ENCODE results near the gene CD93. TPM values are rescaled to one million over a fixed set of nuclear protein-coding genes. Genes with fewer than 3 reads are reported as not detected.

Gene CD93
- total RNA-seq, 1 donor from 2014 or later, result 3.4 TPM

DNA sequence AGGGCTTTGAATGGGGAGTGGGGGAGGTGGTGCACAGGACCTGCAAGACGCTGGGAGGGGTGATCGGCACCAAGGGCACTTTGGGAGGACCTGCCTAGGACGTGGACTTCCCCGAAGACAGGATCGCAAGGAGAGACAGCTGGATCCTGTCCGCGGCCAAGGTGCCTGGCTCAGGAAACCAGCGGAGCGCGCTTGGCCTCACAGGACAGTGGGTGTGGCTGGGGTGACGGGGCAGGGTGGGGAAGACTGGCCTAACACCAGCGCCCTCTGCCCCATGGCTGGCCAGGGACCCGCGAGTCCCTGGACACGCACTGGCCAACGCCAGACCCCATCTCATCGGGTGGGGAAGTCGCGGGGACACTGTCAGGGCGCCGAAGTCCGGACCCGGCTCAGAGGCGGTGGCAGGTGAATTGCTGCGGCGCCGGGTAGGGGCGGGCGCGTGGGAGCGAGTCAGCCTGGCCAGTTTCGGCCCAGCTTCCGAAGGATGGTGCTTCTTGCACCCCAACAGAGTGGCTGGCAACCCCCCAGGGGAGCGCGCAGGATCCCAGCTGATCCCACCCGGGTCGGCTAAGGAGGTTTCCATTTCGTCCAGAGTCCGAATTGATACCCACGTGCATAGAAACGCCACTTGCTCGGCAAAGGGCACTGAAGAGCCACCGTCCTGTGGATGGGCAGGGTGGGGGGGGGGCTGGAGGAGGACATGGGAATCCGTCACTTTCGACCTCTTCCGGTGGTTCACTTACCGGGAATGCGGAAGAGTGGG is 35.9 kb downstream of the CD93 start:
- Mint-ChIP-seq H3K27ac (ENCODE audit: unreplicated experiment) (peak overlapping the region; percentile 94), H3K4me1 (ENCODE audit: low read depth) (peaks cover 38% of the 10 kb centered on the region), H3K9me3 (ENCODE audit: low read depth) (no peaks in the 10 kb centered on the region), H3K27me3 (ENCODE audit: low read depth) (no peaks in the 10 kb centered on the region), H3K4me3 (ENCODE audit: unreplicated experiment) (peak overlapping the region; percentile 85), H3K36me3 (ENCODE audit: low read depth) (peaks cover 2% of the 10 kb centered on the region)
- no peak for DNase-seq (ENCODE audit: low spot score)
- TF ChIP-seq, protein P1, sequence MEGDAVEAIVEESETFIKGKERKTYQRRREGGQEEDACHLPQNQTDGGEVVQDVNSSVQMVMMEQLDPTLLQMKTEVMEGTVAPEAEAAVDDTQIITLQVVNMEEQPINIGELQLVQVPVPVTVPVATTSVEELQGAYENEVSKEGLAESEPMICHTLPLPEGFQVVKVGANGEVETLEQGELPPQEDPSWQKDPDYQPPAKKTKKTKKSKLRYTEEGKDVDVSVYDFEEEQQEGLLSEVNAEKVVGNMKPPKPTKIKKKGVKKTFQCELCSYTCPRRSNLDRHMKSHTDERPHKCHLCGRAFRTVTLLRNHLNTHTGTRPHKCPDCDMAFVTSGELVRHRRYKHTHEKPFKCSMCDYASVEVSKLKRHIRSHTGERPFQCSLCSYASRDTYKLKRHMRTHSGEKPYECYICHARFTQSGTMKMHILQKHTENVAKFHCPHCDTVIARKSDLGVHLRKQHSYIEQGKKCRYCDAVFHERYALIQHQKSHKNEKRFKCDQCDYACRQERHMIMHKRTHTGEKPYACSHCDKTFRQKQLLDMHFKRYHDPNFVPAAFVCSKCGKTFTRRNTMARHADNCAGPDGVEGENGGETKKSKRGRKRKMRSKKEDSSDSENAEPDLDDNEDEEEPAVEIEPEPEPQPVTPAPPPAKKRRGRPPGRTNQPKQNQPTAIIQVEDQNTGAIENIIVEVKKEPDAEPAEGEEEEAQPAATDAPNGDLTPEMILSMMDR (IDR thresholded peaks at IDR 0.05), result no peak

DNA sequence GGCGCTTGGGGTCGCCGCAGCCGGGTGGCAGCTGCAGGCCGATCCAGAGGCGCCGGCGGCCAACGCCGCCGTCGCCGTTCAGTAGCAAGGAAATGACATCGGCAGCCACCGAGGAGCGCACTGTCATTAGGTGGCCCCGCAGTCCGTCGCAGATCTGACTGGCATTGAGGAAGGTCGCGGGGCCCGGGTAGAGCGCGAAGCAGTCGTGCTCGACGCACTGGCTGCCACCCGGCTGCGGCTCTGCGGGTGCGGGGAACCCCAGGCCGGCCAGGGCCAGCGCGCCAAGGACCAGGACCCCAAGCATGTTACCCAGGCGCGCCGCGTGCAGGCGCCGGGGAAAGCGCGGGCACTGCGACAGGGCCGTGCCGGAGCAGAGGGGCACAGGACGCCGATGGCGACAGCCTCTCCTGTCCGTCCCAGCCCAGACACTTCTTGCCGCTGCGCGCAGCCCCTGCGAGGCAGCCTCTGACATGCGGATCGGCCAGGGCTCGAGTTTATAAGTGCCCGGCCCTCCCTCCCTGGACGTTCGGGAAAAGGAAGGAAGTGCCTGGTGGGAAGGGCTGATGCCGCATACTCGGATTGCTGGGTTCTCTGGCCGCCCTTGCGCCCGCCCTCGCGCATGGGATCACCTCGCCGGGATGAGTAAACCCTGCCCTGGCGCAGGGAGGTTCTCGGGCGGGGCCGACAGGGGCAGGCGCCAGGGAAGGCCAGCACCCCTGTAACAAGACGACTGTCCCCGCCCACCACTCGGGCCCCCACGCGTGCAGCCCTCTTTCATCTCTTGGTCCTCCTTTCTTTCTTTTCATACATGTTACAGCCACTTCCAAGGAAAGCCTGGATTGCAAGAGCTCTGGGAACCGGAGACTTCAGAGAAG is 36.7 kb downstream of the CD93 start, which contains the start of gene THBD:
TSS of gene THBD (minus strand) at position 472 of the 875 bp plus-strand sequence. CDS start at position 304, 168 bp downstream.
- Mint-ChIP-seq H3K27me3 (ENCODE audit: low read depth) (no peaks in the 10 kb centered on the region), H3K27ac (ENCODE audit: unreplicated experiment) (peak within 1 kb of the TSS; percentile 94), H3K9me3 (ENCODE audit: low read depth) (no peaks in the 10 kb centered on the region), H3K36me3 (ENCODE audit: low read depth) (peaks cover 2% of the 10 kb centered on the region), H3K4me3 (ENCODE audit: unreplicated experiment) (peak within 1 kb of the TSS; percentile 85), H3K4me1 (ENCODE audit: low read depth) (peaks cover 38% of the 10 kb centered on the region)
- TF ChIP-seq, protein P1 (IDR thresholded peaks at IDR 0.05), result no peak
- DNase-seq (ENCODE audit: low spot score), result no peak

- peak overlapping the region; percentile 27 for H3K27ac Mint-ChIP-seq (ENCODE audit: unreplicated experiment)
- H3K4me1 Mint-ChIP-seq (ENCODE audit: low read depth), result peaks cover 38% of the 10 kb centered on the region
- DNase-seq (ENCODE audit: low spot score), result no peak
- no peaks in the 10 kb centered on the region for H3K9me3 Mint-ChIP-seq (ENCODE audit: low read depth)
- H3K27me3 Mint-ChIP-seq (ENCODE audit: low read depth), result no peaks in the 10 kb centered on the region
- TF ChIP-seq, protein P1 (IDR thresholded peaks at IDR 0.05), result peak; percentile 76
- H3K4me3 Mint-ChIP-seq (ENCODE audit: unreplicated experiment), result peak overlapping the region; percentile 85
- peaks cover 2% of the 10 kb centered on the region for H3K36me3 Mint-ChIP-seq (ENCODE audit: low read depth)
Observed at GRCh38 chr20:23048283-23049200, 37.6 kb downstream of the CD93 start.

DNA sequence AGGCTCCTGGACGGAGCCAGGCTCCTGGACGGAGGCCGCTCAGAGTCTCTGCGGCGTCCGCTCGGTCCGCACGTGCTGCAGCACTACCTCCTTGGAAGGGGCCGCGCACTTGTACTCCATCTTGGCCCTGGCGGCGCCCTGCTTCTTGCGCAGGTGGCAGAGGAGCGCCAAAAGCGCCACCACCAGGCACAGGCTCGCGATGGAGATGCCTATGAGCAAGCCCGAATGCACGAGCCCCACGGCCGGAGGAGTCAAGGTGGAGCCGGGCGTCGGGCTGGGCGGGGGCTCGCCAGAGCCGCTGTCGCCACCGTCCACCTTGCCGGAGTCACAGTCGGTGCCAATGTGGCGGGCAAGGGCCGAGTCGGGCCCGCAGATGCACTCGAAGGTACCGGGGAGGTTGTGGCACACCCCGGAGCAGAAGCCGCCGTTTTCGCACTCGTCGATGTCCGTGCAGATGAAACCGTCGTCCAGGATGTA is 38.3 kb downstream of the CD93 start:
- peaks cover 2% of the 10 kb centered on the region for H3K36me3 Mint-ChIP-seq (ENCODE audit: low read depth)
- H3K27me3 Mint-ChIP-seq (ENCODE audit: low read depth), result no peaks in the 10 kb centered on the region
- peak overlapping the region; percentile 85 for H3K4me3 Mint-ChIP-seq (ENCODE audit: unreplicated experiment)
- TF ChIP-seq, protein P1 (IDR thresholded peaks at IDR 0.05), result no peak
- no peak overlapping the region for H3K27ac Mint-ChIP-seq (ENCODE audit: unreplicated experiment)
- H3K9me3 Mint-ChIP-seq (ENCODE audit: low read depth), result no peaks in the 10 kb centered on the region
- DNase-seq (ENCODE audit: low spot score), result no peak
- peaks cover 38% of the 10 kb centered on the region for H3K4me1 Mint-ChIP-seq (ENCODE audit: low read depth)
